ENCODE measurements around the gene FCHSD2. TPM values are rescaled to one million over a fixed set of nuclear protein-coding genes. Genes with fewer than 3 reads are reported as not detected.

Gene FCHSD2
- polyA plus RNA-seq, 1 donor (not counting 4 experiments of a cell fraction or from before 2014, with no cell fraction given) = 14.2 TPM

DNA sequence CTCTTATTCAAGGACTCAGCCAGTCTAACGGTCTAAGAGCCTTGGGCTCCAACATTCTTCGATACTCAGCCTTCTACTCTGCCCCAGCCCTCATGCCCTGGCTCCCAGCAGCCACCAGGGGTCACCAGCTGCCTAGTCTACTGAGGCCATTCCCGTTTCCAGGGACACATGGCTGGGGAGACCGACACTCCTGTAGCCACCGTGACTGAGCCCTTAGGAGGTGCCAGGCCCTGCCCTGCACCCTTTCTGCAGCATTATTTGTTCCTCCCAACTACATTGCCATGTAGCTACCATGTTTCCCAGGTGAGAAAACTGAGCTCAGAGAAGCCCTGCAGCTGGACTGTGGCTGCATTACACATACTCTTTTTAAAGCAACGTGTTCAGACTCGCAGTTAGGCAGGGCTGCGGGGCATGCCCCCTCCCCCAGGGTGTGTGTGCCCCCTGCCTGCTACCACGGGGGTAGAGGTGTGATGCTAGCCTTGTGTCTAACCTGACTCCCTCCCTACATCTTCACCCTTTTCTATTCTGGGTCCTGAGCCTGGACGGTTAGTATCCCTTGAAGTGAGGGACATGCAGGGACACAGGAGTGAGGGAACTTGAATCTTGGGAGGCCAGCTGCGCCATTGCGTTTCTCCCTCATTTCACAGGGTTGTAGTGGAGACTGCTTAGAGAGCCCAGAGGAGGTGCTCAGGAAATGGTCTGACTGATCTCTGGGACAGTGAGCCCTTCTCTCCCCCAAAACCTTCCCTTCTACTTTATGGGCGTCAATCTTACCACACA is 310.4 kb downstream of the FCHSD2 start:
- no peak overlapping the region for H3K4me3 ChIP-seq (ENCODE audit: control insufficient read depth in 2 of 3, extremely low read depth in 1 of 3, insufficient read depth in 2 of 3, low read depth in 1 of 3, low read length in 3 of 3)
- no peak overlapping the region for H3K9ac ChIP-seq (ENCODE audit: control insufficient read depth, extremely low read depth, insufficient read depth, low read length)
- H3K4me2 ChIP-seq (ENCODE audit: control insufficient read depth, extremely low read depth, insufficient read depth, low read depth, low read length) = peak overlapping the region; percentile 66
- FAIRE-seq (peak; percentile 46), DNase-seq (ENCODE audit: low read depth, low spot score) (no peak)
- dilution Hi-C loops (cut with MboI; ENCODE audit: extremely low pct_ligation_motif_present, low sequenced_read_pairs) = no loop called here
- no peaks in the 10 kb centered on the region for H3K9me3 ChIP-seq (ENCODE audit: control insufficient read depth, low read depth, low read length)
- no peaks in the 10 kb centered on the region for H3K27me3 ChIP-seq (ENCODE audit: control insufficient read depth, extremely low read depth, insufficient read depth, low read length)
- no peak overlapping the region for H3K27ac ChIP-seq (ENCODE audit: control insufficient read depth, insufficient read depth, low read length)
- TF ChIP-seq, protein P1, sequence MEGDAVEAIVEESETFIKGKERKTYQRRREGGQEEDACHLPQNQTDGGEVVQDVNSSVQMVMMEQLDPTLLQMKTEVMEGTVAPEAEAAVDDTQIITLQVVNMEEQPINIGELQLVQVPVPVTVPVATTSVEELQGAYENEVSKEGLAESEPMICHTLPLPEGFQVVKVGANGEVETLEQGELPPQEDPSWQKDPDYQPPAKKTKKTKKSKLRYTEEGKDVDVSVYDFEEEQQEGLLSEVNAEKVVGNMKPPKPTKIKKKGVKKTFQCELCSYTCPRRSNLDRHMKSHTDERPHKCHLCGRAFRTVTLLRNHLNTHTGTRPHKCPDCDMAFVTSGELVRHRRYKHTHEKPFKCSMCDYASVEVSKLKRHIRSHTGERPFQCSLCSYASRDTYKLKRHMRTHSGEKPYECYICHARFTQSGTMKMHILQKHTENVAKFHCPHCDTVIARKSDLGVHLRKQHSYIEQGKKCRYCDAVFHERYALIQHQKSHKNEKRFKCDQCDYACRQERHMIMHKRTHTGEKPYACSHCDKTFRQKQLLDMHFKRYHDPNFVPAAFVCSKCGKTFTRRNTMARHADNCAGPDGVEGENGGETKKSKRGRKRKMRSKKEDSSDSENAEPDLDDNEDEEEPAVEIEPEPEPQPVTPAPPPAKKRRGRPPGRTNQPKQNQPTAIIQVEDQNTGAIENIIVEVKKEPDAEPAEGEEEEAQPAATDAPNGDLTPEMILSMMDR (optimal IDR thresholded peaks at IDR 0.05 in 1 of 3, IDR thresholded peaks at IDR 0.05 in 1 of 3, conservative IDR thresholded peaks at IDR 0.05 in 1 of 3; ENCODE audit: extremely low read depth in 1 of 3, insufficient read depth in 2 of 3, low read length in 3 of 3) = peak; percentile 93 to 98 (median 95)
- no peak for TF ChIP-seq EZH2 (IDR thresholded peaks at IDR 0.05; ENCODE audit: low read length)
- H2AFZ ChIP-seq (ENCODE audit: control insufficient read depth, low read length) = no peak overlapping the region
- H3K36me3 ChIP-seq (ENCODE audit: control insufficient read depth in 2 of 2, extremely low read depth in 1 of 2, insufficient read depth in 2 of 2, low read length in 2 of 2) = peaks cover 0 to 4% of the 10 kb centered on the region in 2 experiments
- peaks cover 14% of the 10 kb centered on the region for H3K4me1 ChIP-seq (ENCODE audit: control insufficient read depth, extremely low read depth, insufficient read depth, low read length)
- H4K20me1 ChIP-seq (ENCODE audit: control insufficient read depth, extremely low read depth, insufficient read depth, low read length) = no peaks in the 10 kb centered on the region
- no peaks in the 10 kb centered on the region for H3K79me2 ChIP-seq (ENCODE audit: control insufficient read depth, insufficient read depth, low read length)
- no peaks in the 10 kb centered on the region for H3K9me1 ChIP-seq (ENCODE audit: control insufficient read depth, extremely low read depth, insufficient read depth, low read length)

DNA sequence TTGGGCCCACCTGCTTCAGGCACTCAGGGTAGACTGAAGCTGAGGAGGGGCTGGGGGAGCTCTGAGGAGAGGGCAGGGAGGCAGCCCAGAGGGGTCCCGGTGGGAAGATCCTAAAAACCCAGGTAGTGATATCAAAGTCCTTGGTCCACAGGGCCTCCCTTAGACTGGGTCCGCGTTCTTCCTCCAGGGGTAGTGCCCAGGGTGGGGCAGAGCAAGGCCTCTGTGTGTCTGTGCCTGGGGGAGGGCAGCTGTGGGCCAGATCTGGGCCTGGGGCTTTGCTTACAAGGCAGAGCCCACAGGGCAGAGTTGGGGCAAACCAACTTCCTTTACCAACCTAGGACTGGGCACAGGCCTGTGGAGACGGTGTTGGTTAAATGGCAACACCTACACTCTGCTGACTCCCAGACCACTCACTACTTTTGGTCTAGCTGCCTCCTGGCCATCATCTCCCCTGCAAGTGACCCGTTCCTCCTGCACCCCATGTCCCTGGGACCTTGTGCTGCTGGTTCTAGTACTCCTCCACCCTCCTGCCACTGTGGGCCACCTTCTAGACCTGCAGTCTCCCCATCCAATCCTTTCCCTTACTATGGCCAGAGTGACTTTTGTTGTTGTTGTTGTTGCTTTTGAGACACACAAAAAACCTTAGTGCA is 312.1 kb downstream of the FCHSD2 start:
- H3K27me3 ChIP-seq (ENCODE audit: control insufficient read depth, extremely low read depth, insufficient read depth, low read length) = no peaks in the 10 kb centered on the region
- H4K20me1 ChIP-seq (ENCODE audit: control insufficient read depth, extremely low read depth, insufficient read depth, low read length) = no peaks in the 10 kb centered on the region
- peaks cover 14% of the 10 kb centered on the region for H3K4me1 ChIP-seq (ENCODE audit: control insufficient read depth, extremely low read depth, insufficient read depth, low read length)
- H3K79me2 ChIP-seq (ENCODE audit: control insufficient read depth, insufficient read depth, low read length) = no peaks in the 10 kb centered on the region
- no peaks in the 10 kb centered on the region for H3K9me1 ChIP-seq (ENCODE audit: control insufficient read depth, extremely low read depth, insufficient read depth, low read length)
- peaks cover 0 to 8% of the 10 kb centered on the region in 2 experiments for H3K36me3 ChIP-seq (ENCODE audit: control insufficient read depth in 2 of 2, extremely low read depth in 1 of 2, insufficient read depth in 2 of 2, low read length in 2 of 2)
- H3K27ac ChIP-seq (ENCODE audit: control insufficient read depth, insufficient read depth, low read length) = no peak overlapping the region
- no peaks in the 10 kb centered on the region for H3K9me3 ChIP-seq (ENCODE audit: control insufficient read depth, low read depth, low read length)
- H3K4me3 ChIP-seq (ENCODE audit: control insufficient read depth in 2 of 3, extremely low read depth in 1 of 3, insufficient read depth in 2 of 3, low read depth in 1 of 3, low read length in 3 of 3) = no peak overlapping the region
- no peak for FAIRE-seq
- no peak for DNase-seq (ENCODE audit: low read depth, low spot score)
- dilution Hi-C loops (cut with MboI; ENCODE audit: extremely low pct_ligation_motif_present, low sequenced_read_pairs) = no loop called here
- H2AFZ ChIP-seq (ENCODE audit: control insufficient read depth, low read length) = no peak overlapping the region
- H3K9ac ChIP-seq (ENCODE audit: control insufficient read depth, extremely low read depth, insufficient read depth, low read length) = no peak overlapping the region
- no peak for TF ChIP-seq EZH2 (IDR thresholded peaks at IDR 0.05; ENCODE audit: low read length)
- TF ChIP-seq, protein P1 (optimal IDR thresholded peaks at IDR 0.05 in 1 of 3, IDR thresholded peaks at IDR 0.05 in 1 of 3, conservative IDR thresholded peaks at IDR 0.05 in 1 of 3; ENCODE audit: extremely low read depth in 1 of 3, insufficient read depth in 2 of 3, low read length in 3 of 3) = no peak
- no peak overlapping the region for H3K4me2 ChIP-seq (ENCODE audit: control insufficient read depth, extremely low read depth, insufficient read depth, low read depth, low read length)
